Breast epithelium (tissue), 3 donors: Measurements from ENCODE around the gene SLC35F4.

ENCODE experiments used
- CTCF ChIP-seq, 3 donors: fragments of 450-650 bp; IDR thresholded peaks; one replicate each; pipeline ENCODE4 v1.5.1; 2016 to 2017; ENCODE audit warnings: antibody characterized with exemption in 3 of 3, mild to moderate bottlenecking in 3 of 3, moderate library complexity in 3 of 3
- POLR2A ChIP-seq: fragments of 450-650 bp; IDR thresholded peaks from one replicate; pipeline ENCODE4 v1.6.1; 2016; ENCODE audit warnings: antibody characterized with exemption, mild to moderate bottlenecking, moderate library complexity
- POLR2AphosphoS5 ChIP-seq, 3 donors: sonication (generic); formaldehyde crosslinking; IDR thresholded peaks; one replicate each; pipeline ENCODE4 v1.6.1; 2017; ENCODE audit warnings: antibody characterized with exemption in 3 of 3

GRCh38 chr14:57609192-57610075, 256.5 kb downstream of the SLC35F4 start:
- TF ChIP-seq CTCF (IDR thresholded peaks at IDR 0.05) (no peak), POLR2A (no peak), POLR2AphosphoS5 (IDR thresholded peaks at IDR 0.05) (no peak)
